HepG2 (cell line): ENCODE results near the gene GLIPR1L1. TPM values are rescaled to one million over a fixed set of nuclear protein-coding genes. Genes with fewer than 3 reads are reported as not detected.

Source experiments
- ATAC-seq: fragments of 200-7000 bp; cut with Tn5 transposase; 3 replicates; pipeline ENCODE4 v1.9.1; 2020; ENCODE audit warnings: mild to moderate bottlenecking, moderate library complexity
- BruUV-seq: library from RNA; stranded (reverse); fragments of 400-500 nt; replicated peaks from 2 replicates; lab custom pipeline; 2021; lab: Mats Ljungman, UMichigan
- CTCF ChIA-PET: fragments of 300-600 bp; formaldehyde crosslinking; extraction: SDS; loops from one replicate; lab custom pipeline; 2021; ENCODE audit warnings: low total read pairs, inconsistent platforms, low intra/inter-chr PET ratio; lab: Yijun Ruan, JAX
- POLR2A ChIA-PET: fragments of 350-600 bp; sonication (Branson Sonifier 250); formaldehyde crosslinking; loops from one replicate; lab custom pipeline; 2020; ENCODE audit warnings: antibody characterized with exemption, inconsistent platforms; lab: Yijun Ruan, JAX
- DNase-seq: peaks from one replicate; pipeline ENCODE4 v3.0.0-alpha.2; 2015; ENCODE audit warnings: low spot score
- FAIRE-seq: peaks from 3 replicates; lab custom pipeline; 2011; peaks lifted over from hg19 to GRCh38; lab: Jason Lieb, UNC
- H2AFZ ChIP-seq: one replicate; pipeline ENCODE4 v1.6.1; 2011; ENCODE audit warnings: low read length, inconsistent platforms
- H3K27ac ChIP-seq: fragments of 300-600 bp; 3 replicates; pipeline ENCODE4 v1.8.0; 2011; ENCODE audit warnings: mixed run types, mild to moderate bottlenecking, mixed read lengths, low read length, inconsistent platforms; ENCODE audit not compliant: insufficient read depth; ENCODE audit errors: extremely low read length
- H3K27me3 ChIP-seq, 2 experiments: fragments of 200-600 bp in 1 of 2; 2 replicates in 1 of 2; 3 replicates in 1 of 2; pipeline versions ENCODE4 v1.6.0 to v1.8.0; 2011; ENCODE audit warnings: low read length in 2 of 2, mild to moderate bottlenecking in 2 of 2, moderate library complexity in 2 of 2, inconsistent platforms in 1 of 2; ENCODE audit not compliant: insufficient read depth in 2 of 2, control insufficient read depth in 1 of 2
- H3K36me3 ChIP-seq, 2 experiments: fragments of 200-600 bp in 1 of 2; replicated peaks in 1 of 2; 2 replicates in 1 of 2; 3 replicates in 1 of 2; pipeline versions ENCODE4 v1.5.1 to v1.8.0; 2011; ENCODE audit warnings: low read length in 2 of 2, inconsistent platforms in 1 of 2; ENCODE audit not compliant: insufficient read depth in 2 of 2, control insufficient read depth in 1 of 2
- H3K4me1 ChIP-seq: 2 replicates; pipeline ENCODE4 v1.5.1; 2012; ENCODE audit warnings: low read length, inconsistent platforms; ENCODE audit not compliant: insufficient read depth
- H3K4me2 ChIP-seq: 2 replicates; pipeline ENCODE4 v1.6.0; 2011; ENCODE audit warnings: low read depth, low read length, inconsistent platforms
- H3K4me3 ChIP-seq, 3 experiments: fragments of 200-600 bp in 1 of 3; sonication (generic), shearing (Covaris generic) in 1 of 3; replicated peaks in 1 of 3; 2 replicates each; pipeline ENCODE4 v1.5.1; 2011 to 2016; ENCODE audit warnings: low read length in 3 of 3, inconsistent platforms in 2 of 3, low read depth in 2 of 3, mild to moderate bottlenecking in 2 of 3, control low read depth in 1 of 3, mixed read lengths in 1 of 3; ENCODE audit not compliant: insufficient read depth in 1 of 3
- H3K79me2 ChIP-seq: one replicate; pipeline ENCODE4 v1.6.1; 2011; ENCODE audit warnings: low read length, inconsistent platforms; ENCODE audit not compliant: insufficient read depth
- H3K9ac ChIP-seq: 2 replicates; pipeline ENCODE4 v1.6.0; 2011; ENCODE audit warnings: mild to moderate bottlenecking, low read depth, low read length, inconsistent platforms; ENCODE audit not compliant: insufficient read depth
- H3K9me3 ChIP-seq: 2 replicates; pipeline ENCODE4 v1.5.1; 2012; ENCODE audit warnings: mild to moderate bottlenecking, low read length
- H4K20me1 ChIP-seq: 2 replicates; pipeline ENCODE4 v1.6.0; 2011; ENCODE audit warnings: inconsistent platforms, mild to moderate bottlenecking, low read length, moderate library complexity; ENCODE audit not compliant: insufficient read depth
- BCL6 ChIP-seq: IDR thresholded peaks from 2 replicates; pipeline ENCODE4 v1.6.1; 2016; ENCODE audit warnings: missing genetic modification reagents, missing compliant biosample characterization
- CEBPB ChIP-seq: IDR thresholded peaks from 2 replicates; pipeline ENCODE4 v1.6.1; 2011; ENCODE audit warnings: low read depth, low read length, improper control_type of control experiment, borderline replicate concordance
- EEA1 ChIP-seq: sonication (generic); formaldehyde crosslinking; IDR thresholded peaks from 2 replicates; pipeline ENCODE4 v1.5.1; 2020; ENCODE audit warnings: mild to moderate bottlenecking, missing genetic modification reagents, borderline replicate concordance
- HNF4A ChIP-seq: sonication (generic); formaldehyde crosslinking; IDR thresholded peaks from 2 replicates; pipeline ENCODE4 v1.4.0; 2020; ENCODE audit warnings: missing genetic modification reagents
- MNT ChIP-seq: fragments of 450-650 bp; IDR thresholded peaks from 2 replicates; pipeline ENCODE4 v1.6.1; 2016
- MTF2 ChIP-seq: sonication (generic); formaldehyde crosslinking; IDR thresholded peaks from 2 replicates; pipeline ENCODE4 v1.5.0; 2020; ENCODE audit warnings: missing genetic modification reagents, borderline replicate concordance
- SYNCRIP ChIP-seq: fragments of 200-400 bp; formaldehyde crosslinking; IDR thresholded peaks from 2 replicates; pipeline ENCODE4 v1.6.1; 2018; ENCODE audit warnings: mild to moderate bottlenecking, low read depth, low read length; ENCODE audit not compliant: insufficient read depth
- TEF ChIP-seq: sonication (generic); formaldehyde crosslinking; IDR thresholded peaks from 2 replicates; pipeline ENCODE4 v1.5.0; 2020; ENCODE audit warnings: missing genetic modification reagents
- ZHX1 ChIP-seq: sonication (generic); formaldehyde crosslinking; IDR thresholded peaks from 2 replicates; pipeline ENCODE4 v1.8.1; 2022; ENCODE audit warnings: low read depth, mild to moderate bottlenecking, missing genetic modification reagents
- WGBS: methylation state at CpG from one replicate; pipeline ENCODE4 v1.1.6; 2017; ENCODE audit warnings: low lambda C conversion rate; 5-methylcytosine and 5-hydroxymethylcytosine counted together
- in situ Hi-C: cut with HindIII; loops from 2 replicates; pipeline ENCODE4 v1.10.0; 2017; ENCODE audit warnings: low pct_unique_long_range_greater_than_20kb; ENCODE audit not compliant: extremely low pct_ligation_motif_present
- intact Hi-C: fragments of 100-400 bp; cut with micrococcal nuclease; formaldehyde crosslinking; loops from one replicate; pipeline ENCODE4 v1.10.0; 2022; ENCODE audit not compliant: unreplicated experiment
- polyA plus RNA-seq, 8 experiments: library from polyadenylated mRNA; depleted of rRNA in 3 of 8; stranded (reverse) in 7 of 8; unstranded in 1 of 8; fragments of >200 nt; fragmentation: Illumina TruSeq in 4 of 8; extraction: Trizol in 4 of 8; gene quantifications; 2 replicates each; pipeline versions ENCODE4 v1.2.1 to v1.2.3, GENCODE V29; 2011 to 2016; ENCODE audit warnings: low read depth in 4 of 8, missing spikeins in 1 of 8, mixed read lengths in 1 of 8; ENCODE audit not compliant: insufficient read depth in 1 of 8
- total RNA-seq, 5 experiments: library from RNA; depleted of rRNA; stranded (reverse); fragments of >200 nt; fragmentation: Illumina TruSeq; extraction: Trizol; gene quantifications; 2 replicates each; pipeline ENCODE4 v1.2.3, GENCODE V29; 2016; ENCODE audit warnings: low read depth in 1 of 5

Gene GLIPR1L1
- total and polyA plus RNA-seq, 2 of the 13 experiments (the other 11 are each of a cell fraction or from before 2014, with no cell fraction given) = not detected

GRCh38 chr12:75308279-75308678, 26.2 kb upstream of the GLIPR1L1 start:
- DNase-seq = no peak
- no peak overlapping the region for H3K4me2 ChIP-seq
- CTCF ChIA-PET = no interaction called here
- no peak overlapping the region for H3K9ac ChIP-seq
- TF ChIP-seq ZHX1 (CRISPR knock-in tag) (no peak), CEBPB (0 out of 2 replicates have a peak, but pooled peaks have one; percentile 12)
- TF ChIP-seq, all 625 proteins: peak for 1
- WGBS = 67% methylated on average over 2 of the region's 2 CpGs
- H3K27ac ChIP-seq = no peak overlapping the region
- no peaks in the 10 kb centered on the region for H4K20me1 ChIP-seq
- ATAC-seq = no peak
- H2AFZ ChIP-seq = no peak overlapping the region
- POLR2A ChIA-PET = no interaction called here
- H3K4me1 ChIP-seq = no peaks in the 10 kb centered on the region
- no peaks in the 10 kb centered on the region for H3K79me2 ChIP-seq
- no peak for FAIRE-seq
- H3K4me3 ChIP-seq = no peak overlapping the region
- H3K9me3 ChIP-seq = no peaks in the 10 kb centered on the region
- intact Hi-C loops = no loop called here
- in situ Hi-C loops = no loop called here
- H3K27me3 ChIP-seq = no peaks in the 10 kb centered on the region
- no TSS peak for BruUV-seq
- H3K36me3 ChIP-seq = no peaks in the 10 kb centered on the region

GRCh38 chr12:75311369-75311768, 23.1 kb upstream of the GLIPR1L1 start:
- WGBS = 1% methylated on average over 3 of the region's 3 CpGs
- Histone ChIP-seq H3K9ac (no peak overlapping the region), H3K27ac (no peak overlapping the region), H2AFZ (no peak overlapping the region), H4K20me1 (no peaks in the 10 kb centered on the region), H3K79me2 (no peaks in the 10 kb centered on the region), H3K4me1 (no peaks in the 10 kb centered on the region), H3K36me3 (no peaks in the 10 kb centered on the region), H3K4me2 (no peak overlapping the region), H3K4me3 (no peak overlapping the region), H3K9me3 (no peaks in the 10 kb centered on the region), H3K27me3 (no peaks in the 10 kb centered on the region)
- intact Hi-C loops (no loop called here), in situ Hi-C loops (no loop called here)
- no peak for TF ChIP-seq HNF4A (CRISPR knock-in tag)
- no peak for TF ChIP-seq TEF
- no peak for TF ChIP-seq MTF2 (CRISPR knock-in tag)
- TF ChIP-seq EEA1 = no peak
- TF ChIP-seq BCL6 (CRISPR knock-in tag) = no peak
- TF ChIP-seq MNT = peak; percentile 38
- TF ChIP-seq SYNCRIP = no peak
- CTCF ChIA-PET = no interaction called here
- no TSS peak for BruUV-seq
- ATAC-seq (no peak), FAIRE-seq (no peak), DNase-seq (no peak)
- POLR2A ChIA-PET = no interaction called here
